Measurements from ENCODE around the gene CUEDC1.
"Not testable (repeated sequence)": the region's sequence is repeated elsewhere in the genome, so short reads cannot be mapped to it uniquely, and the experiment has no call there.

Gene CUEDC1

GRCh38 chr17:57937492-57937891, 17.7 kb downstream of the CUEDC1 start:
- DNase-seq: no peak

- DNase-seq: no peak
These were observed 19.1 kb downstream of the CUEDC1 start for GRCh38 chr17:57935833-57936807.

GRCh38 chr17:57931488-57932137, 23.6 kb downstream of the CUEDC1 start:
- no peak for DNase-seq

GRCh38 chr17:57930239-57930638, 25.0 kb downstream of the CUEDC1 start:
- DNase-seq: no peak

GRCh38 chr17:57929386-57929785, 25.8 kb downstream of the CUEDC1 start:
- no peak for DNase-seq

GRCh38 chr17:57928928-57929327, 26.3 kb downstream of the CUEDC1 start:
- DNase-seq: no peak

- no peak for DNase-seq
These were observed 28.0 kb downstream of the CUEDC1 start for GRCh38 chr17:57927048-57927723.

- no peak for DNase-seq
These were observed 28.5 kb downstream of the CUEDC1 start for GRCh38 chr17:57926723-57927047.

GRCh38 chr17:57925361-57925990, 29.7 kb downstream of the CUEDC1 start:
- DNase-seq: no peak

GRCh38 chr17:57924677-57925076, 30.5 kb downstream of the CUEDC1 start:
- no peak for DNase-seq

- DNase-seq: no peak
These were observed 31.9 kb downstream of the CUEDC1 start for GRCh38 chr17:57923182-57923872.

- not testable (repeated sequence) for DNase-seq
These were observed 32.5 kb downstream of the CUEDC1 start for GRCh38 chr17:57922745-57923144.

- DNase-seq: no peak
These were observed 34.1 kb downstream of the CUEDC1 start for GRCh38 chr17:57920916-57921703.

- DNase-seq: no peak
These were observed 35.3 kb downstream of the CUEDC1 start for GRCh38 chr17:57919918-57920317.

GRCh38 chr17:57918017-57918895, 37.0 kb downstream of the CUEDC1 start:
- no peak for DNase-seq

GRCh38 chr17:57916925-57917858, 38.0 kb downstream of the CUEDC1 start:
- DNase-seq: no peak

- no peak for DNase-seq
These were observed 39.0 kb downstream of the CUEDC1 start for GRCh38 chr17:57915985-57916757.

- no peak for DNase-seq
These were observed 39.7 kb downstream of the CUEDC1 start for GRCh38 chr17:57915544-57915943.
